Smooth muscle cell (in vitro differentiated cells): ENCODE results near the gene CALHM3. TPM values are rescaled to one million over a fixed set of nuclear protein-coding genes. Genes with fewer than 3 reads are reported as not detected.
A peak's percentile ranks its signal among the peaks of the same experiment; 100 is the strongest.

Experiments
- DNase-seq: peaks from one replicate; lab custom pipeline; 2025; ENCODE audit not compliant: unreplicated experiment; lab: John Stamatoyannopoulos, UW
- H2AFZ ChIP-seq: fragments of 200-600 bp; sonication (generic); 2 replicates; pipeline ENCODE4 v1.6.0; 2016; ENCODE audit warnings: antibody characterized with exemption, low read depth, mild to moderate bottlenecking
- H3F3A ChIP-seq: fragments of 200-600 bp; sonication (generic); 2 replicates; pipeline ENCODE4 v1.6.0; 2017; ENCODE audit warnings: antibody characterized with exemption, low read depth
- H3K27ac ChIP-seq: fragments of 200-600 bp; sonication (generic); 2 replicates; pipeline ENCODE4 v1.5.1; 2016; ENCODE audit warnings: low read depth, mild to moderate bottlenecking
- H3K27me3 ChIP-seq: fragments of 200-600 bp; sonication (generic); 2 replicates; pipeline ENCODE4 v1.6.1; 2016; ENCODE audit warnings: low read depth, mild to moderate bottlenecking
- H3K36me3 ChIP-seq: fragments of 200-600 bp; sonication (generic); 2 replicates; pipeline ENCODE4 v1.5.1; 2016; ENCODE audit warnings: low read depth
- H3K4me1 ChIP-seq: fragments of 200-600 bp; sonication (generic); 2 replicates; pipeline ENCODE4 v1.5.1; 2016; ENCODE audit warnings: low read depth
- H3K4me2 ChIP-seq: fragments of 200-600 bp; sonication (generic); 2 replicates; pipeline ENCODE4 v1.6.0; 2016; ENCODE audit warnings: mild to moderate bottlenecking
- H3K4me3 ChIP-seq: fragments of 200-600 bp; sonication (generic); 2 replicates; pipeline ENCODE4 v1.5.1; 2016; ENCODE audit warnings: mild to moderate bottlenecking
- H3K79me2 ChIP-seq: fragments of 200-600 bp; sonication (generic); 2 replicates; pipeline ENCODE4 v1.6.0; 2016; ENCODE audit warnings: low read depth, mild to moderate bottlenecking
- H3K9ac ChIP-seq: fragments of 200-600 bp; sonication (generic); 2 replicates; pipeline ENCODE4 v1.6.0; 2016; ENCODE audit warnings: low read depth
- H3K9me3 ChIP-seq: fragments of 200-600 bp; sonication (generic); replicated peaks from 2 replicates; pipeline ENCODE4 v1.5.1; 2016; ENCODE audit warnings: low read depth
- H4K20me1 ChIP-seq: fragments of 200-600 bp; sonication (generic); 2 replicates; pipeline ENCODE4 v1.6.0; 2016; ENCODE audit warnings: low read depth
- CTCF ChIP-seq: fragments of 200-600 bp; sonication (generic); IDR thresholded peaks from 2 replicates; pipeline ENCODE4 v1.5.1; 2017; ENCODE audit warnings: borderline replicate concordance, mild to moderate bottlenecking, antibody characterized with exemption; ENCODE audit not compliant: insufficient read depth, poor library complexity, severe bottlenecking
- WGBS: methylation state at CpG from one replicate; pipeline ENCODE4 v1.1.7; 2016; ENCODE audit warnings: low lambda C conversion rate; 5-methylcytosine and 5-hydroxymethylcytosine counted together
- polyA plus RNA-seq: library from polyadenylated mRNA; unstranded; fragments of >200 nt; fragmentation: Nextera tagmentation; extraction: Ambion mirVana; gene quantifications from 2 replicates; pipeline ENCODE4 v1.2.1, GENCODE V29; 2016
- total RNA-seq: library from RNA; depleted of rRNA; stranded (reverse); fragments of >200 nt; gene quantifications from 2 replicates; pipeline ENCODE4 v1.2.3, GENCODE V29; 2014

CALHM3 gene
- total and polyA plus RNA-seq, 2 experiments from 2014 or later = not detected

DNA sequence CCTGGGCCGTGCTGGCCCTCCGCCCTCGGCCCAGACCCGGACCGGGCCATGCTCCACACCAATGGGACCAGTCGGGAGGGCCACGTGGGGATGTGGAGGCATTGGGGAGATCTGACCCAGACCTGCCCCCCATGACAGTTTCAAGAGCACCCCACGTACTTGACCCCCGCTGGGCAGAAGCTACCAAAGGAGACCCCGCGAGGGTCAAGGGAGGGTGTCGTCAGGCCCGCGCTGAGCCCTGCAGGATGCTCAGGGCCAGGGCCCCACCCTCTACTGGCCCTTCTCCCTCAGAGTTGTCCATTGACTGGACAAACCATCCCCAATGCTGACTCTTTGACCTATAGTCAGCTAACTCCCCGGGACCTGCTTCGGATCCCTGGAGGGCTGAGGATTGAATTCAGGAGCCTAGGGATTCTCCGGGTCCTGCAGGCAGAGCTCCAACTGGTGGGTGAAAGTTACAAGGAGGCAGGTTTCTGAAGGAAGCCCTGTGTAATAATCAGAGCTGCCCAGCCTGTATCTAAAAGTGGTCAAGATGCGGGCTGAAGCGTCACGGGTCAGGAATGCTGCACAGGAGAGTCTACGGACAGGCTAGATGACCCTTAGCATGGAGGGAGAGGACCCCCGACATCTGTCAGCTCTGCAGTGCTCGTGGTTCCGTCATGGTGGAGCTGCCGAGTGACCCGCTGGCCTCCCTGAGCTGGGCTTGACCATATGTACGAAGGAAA lies 26.4 kb downstream of the CALHM3 start:
- no peaks in the 10 kb centered on the region for H3K79me2 ChIP-seq
- DNase-seq = no peak
- no peak overlapping the region for H3K9ac ChIP-seq
- WGBS = 61% methylated on average over 27 of the region's 27 CpGs
- H3K4me1 ChIP-seq = no peaks in the 10 kb centered on the region
- H3K9me3 ChIP-seq = no peaks in the 10 kb centered on the region
- H2AFZ ChIP-seq = no peak overlapping the region
- H3K4me3 ChIP-seq = peak overlapping the region; percentile 58
- H3K27me3 ChIP-seq = no peaks in the 10 kb centered on the region
- no peaks in the 10 kb centered on the region for H3F3A ChIP-seq
- H4K20me1 ChIP-seq = no peaks in the 10 kb centered on the region
- no peak overlapping the region for H3K27ac ChIP-seq
- H3K4me2 ChIP-seq = peak overlapping the region; percentile 84
- no peak for TF ChIP-seq CTCF
- H3K36me3 ChIP-seq = no peaks in the 10 kb centered on the region

GRCh38 chr10:103451831-103452505 lies 27.1 kb downstream of the CALHM3 start, which contains the start of gene CALHM2:
TSS of gene CALHM2 (minus strand) at chr10:103452370. CDS start at chr10:103449941, 2,429 bp downstream.
- Histone ChIP-seq H3K9ac (no peak within 1 kb of the TSS), H3K9me3 (no peaks in the 10 kb centered on the region), H3K79me2 (no peaks in the 10 kb centered on the region), H4K20me1 (no peaks in the 10 kb centered on the region), H3K4me2 (peak within 1 kb of the TSS; percentile 84), H3K4me1 (no peaks in the 10 kb centered on the region), H3K27me3 (no peaks in the 10 kb centered on the region), H2AFZ (no peak within 1 kb of the TSS), H3K4me3 (peak within 1 kb of the TSS; percentile 58), H3K36me3 (no peaks in the 10 kb centered on the region), H3K27ac (peak within 1 kb of the TSS; percentile 12), H3F3A (no peaks in the 10 kb centered on the region)
- TF ChIP-seq CTCF = no peak
- peak; percentile 18 for DNase-seq
- 41% methylated on average over 32 of the region's 32 CpGs for WGBS

- Histone ChIP-seq H2AFZ (no peak overlapping the region), H3K4me3 (peak overlapping the region; percentile 58), H3K4me2 (peak overlapping the region; percentile 84), H3K4me1 (no peaks in the 10 kb centered on the region), H3K79me2 (no peaks in the 10 kb centered on the region), H3K9me3 (no peaks in the 10 kb centered on the region), H3K27me3 (no peaks in the 10 kb centered on the region), H3K36me3 (no peaks in the 10 kb centered on the region), H3K9ac (no peak overlapping the region), H3K27ac (no peak overlapping the region), H3F3A (no peaks in the 10 kb centered on the region), H4K20me1 (no peaks in the 10 kb centered on the region)
- WGBS = 58% methylated on average over 14 of the region's 14 CpGs
- no peak for TF ChIP-seq CTCF
- no peak for DNase-seq
These were observed 27.8 kb downstream of the CALHM3 start for GRCh38 chr10:103451091-103451813.
